OCI-LY3 (cell line): ENCODE results near the gene THRAP3.

Source experiments
- CTCF ChIP-seq: fragments of 200-600, 300-600 bp; sonication (generic); IDR thresholded peaks from 2 replicates; pipeline ENCODE4 v1.5.1; 2014; ENCODE audit warnings: antibody characterized with exemption, low read length, low read depth
- EZH2phosphoT487 ChIP-seq: fragments of 200-600 bp; shearing (Covaris generic); IDR thresholded peaks from 2 replicates; pipeline ENCODE4 v1.6.1; 2018; ENCODE audit warnings: antibody characterized with exemption, mixed run types, low read depth

GRCh38 chr1:36198641-36199040 is 25.6 kb upstream of the THRAP3 start:
- TF ChIP-seq CTCF (no peak), EZH2phosphoT487 (no peak)
